HG03103 (cell line): ENCODE results near the gene GATD1.

Source experiments
- ATAC-seq: cut with Tn5 transposase; IDR thresholded peaks from one replicate; pipeline ENCODE4 v1.9.1; 2021; ENCODE audit warnings: low read depth; ENCODE audit not compliant: unreplicated experiment

GATD1 gene

GRCh38 chr11:796565-797295 is 19.4 kb upstream of the GATD1 start:
- no peak for ATAC-seq

- ATAC-seq: no peak
Observed at GRCh38 chr11:795634-796564, 18.6 kb upstream of the GATD1 start.

- ATAC-seq: no peak
Observed at GRCh38 chr11:794766-795633, 17.7 kb upstream of the GATD1 start.

- ATAC-seq: no peak
Observed at GRCh38 chr11:794013-794765, 16.9 kb upstream of the GATD1 start.

- ATAC-seq: no peak
Observed at GRCh38 chr11:793556-793955, 16.3 kb upstream of the GATD1 start.

- ATAC-seq: no peak
Observed at GRCh38 chr11:792873-793272, 15.6 kb upstream of the GATD1 start.

GRCh38 chr11:792535-792821 is 15.2 kb upstream of the GATD1 start:
- no peak for ATAC-seq

- no peak for ATAC-seq
Observed at GRCh38 chr11:791658-792534, 14.6 kb upstream of the GATD1 start.

GRCh38 chr11:790721-791564 is 13.7 kb upstream of the GATD1 start:
- ATAC-seq: no peak

- ATAC-seq: no peak
Observed at GRCh38 chr11:789943-790342, 12.7 kb upstream of the GATD1 start, which contains the start of gene CEND1. CEND1 (minus strand) TSS chr11:790090; CDS start chr11:788576, 1,514 bp downstream.

- no peak for ATAC-seq
Observed at GRCh38 chr11:788953-789940, 12.0 kb upstream of the GATD1 start.

GRCh38 chr11:788009-788640 is 10.8 kb upstream of the GATD1 start:
- no peak for ATAC-seq

GRCh38 chr11:787084-787675 is 9.9 kb upstream of the GATD1 start:
- no peak for ATAC-seq

- no peak for ATAC-seq
Observed at GRCh38 chr11:786235-787083, 9.2 kb upstream of the GATD1 start.

- no peak for ATAC-seq
Observed at GRCh38 chr11:783581-784015, 6.3 kb upstream of the GATD1 start.
